SJSA1 (cell line): ENCODE measurements around the gene STK32B. TPM values are rescaled to one million over a fixed set of nuclear protein-coding genes. Genes with fewer than 3 reads are reported as not detected.
"Not testable (repeated sequence)": the region's sequence is repeated elsewhere in the genome, so short reads cannot be mapped to it uniquely, and the experiment has no call there.

Experiments used
- DNase-seq, 2 experiments: peaks; one replicate each; pipeline ENCODE4 v3.0.0-alpha.2; 2015 to 2020; ENCODE audit warnings: low spot score in 2 of 2, low read depth in 1 of 2
- H3K27ac ChIP-seq: fragments of 250-450 bp; sonication (Bioruptor Pico); 2 replicates; pipeline ENCODE4 v1.5.1; 2020; ENCODE audit warnings: mild to moderate bottlenecking, moderate library complexity
- H3K27me3 ChIP-seq: fragments of 250-450 bp; sonication (Bioruptor Pico); replicated peaks from 2 replicates; pipeline ENCODE4 v1.5.1; 2020; ENCODE audit warnings: mild to moderate bottlenecking, moderate library complexity
- H3K36me3 ChIP-seq: fragments of 250-450 bp; sonication (Bioruptor Pico); 2 replicates; pipeline ENCODE4 v1.5.1; 2020; ENCODE audit warnings: mild to moderate bottlenecking
- H3K4me1 ChIP-seq: fragments of 250-450 bp; sonication (Bioruptor Pico); replicated peaks from 2 replicates; pipeline ENCODE4 v1.6.1; 2021; ENCODE audit warnings: mild to moderate bottlenecking
- H3K4me3 ChIP-seq: fragments of 250-450 bp; sonication (Bioruptor Pico); 2 replicates; pipeline ENCODE4 v1.5.1; 2020; ENCODE audit warnings: mild to moderate bottlenecking
- H3K9me3 ChIP-seq: fragments of 250-450 bp; sonication (Bioruptor Pico); replicated peaks from 2 replicates; pipeline ENCODE4 v1.5.1; 2020; ENCODE audit warnings: mild to moderate bottlenecking
- total RNA-seq: library from RNA; depleted of rRNA; stranded (reverse); fragments of >200 nt; shearing (Covaris generic); gene quantifications from 2 replicates; pipeline ENCODE4 v1.2.3, GENCODE V29; 2014

Gene STK32B
- total RNA-seq, 1 experiment from 2014 or later: 0.50 TPM

GRCh38 chr4:5435201-5435600 is 383.9 kb downstream of the STK32B start:
- Histone ChIP-seq H3K4me3 (no peak overlapping the region), H3K27ac (no peak overlapping the region), H3K4me1 (no peaks in the 10 kb centered on the region), H3K27me3 (no peaks in the 10 kb centered on the region), H3K9me3 (no peaks in the 10 kb centered on the region), H3K36me3 (no peaks in the 10 kb centered on the region)
- DNase-seq: no peak

- Histone ChIP-seq H3K9me3 (no peaks in the 10 kb centered on the region), H3K27ac (no peak overlapping the region), H3K27me3 (no peaks in the 10 kb centered on the region), H3K4me3 (no peak overlapping the region), H3K36me3 (no peaks in the 10 kb centered on the region), H3K4me1 (no peaks in the 10 kb centered on the region)
- no peak for DNase-seq
These were observed 384.5 kb downstream of the STK32B start for GRCh38 chr4:5435823-5436222.

- not testable (repeated sequence) for H3K9me3 ChIP-seq, H3K4me1 ChIP-seq, H3K27ac ChIP-seq, H3K27me3 ChIP-seq, H3K4me3 ChIP-seq, H3K36me3 ChIP-seq
- DNase-seq: peak in 1 of 2 experiments; percentile 4
These were observed 392.9 kb downstream of the STK32B start for GRCh38 chr4:5443976-5444802.

GRCh38 chr4:5444918-5445517 is 393.7 kb downstream of the STK32B start:
- H3K4me3 ChIP-seq: no peak overlapping the region
- H3K27me3 ChIP-seq: no peaks in the 10 kb centered on the region
- no peaks in the 10 kb centered on the region for H3K4me1 ChIP-seq
- no peaks in the 10 kb centered on the region for H3K36me3 ChIP-seq
- peak in 1 of 2 experiments; percentile 2 for DNase-seq
- H3K9me3 ChIP-seq: no peaks in the 10 kb centered on the region
- H3K27ac ChIP-seq: no peak overlapping the region

- H3K36me3 ChIP-seq: no peaks in the 10 kb centered on the region
- no peak overlapping the region for H3K4me3 ChIP-seq
- H3K4me1 ChIP-seq: no peaks in the 10 kb centered on the region
- no peaks in the 10 kb centered on the region for H3K27me3 ChIP-seq
- H3K27ac ChIP-seq: no peak overlapping the region
- peak in 1 of 2 experiments; percentile 4 for DNase-seq
- no peaks in the 10 kb centered on the region for H3K9me3 ChIP-seq
These were observed 395.4 kb downstream of the STK32B start for GRCh38 chr4:5446595-5447226.

GRCh38 chr4:5447755-5448154 is 396.5 kb downstream of the STK32B start:
- Histone ChIP-seq H3K27ac (no peak overlapping the region), H3K9me3 (no peaks in the 10 kb centered on the region), H3K4me1 (no peaks in the 10 kb centered on the region), H3K4me3 (no peak overlapping the region), H3K36me3 (no peaks in the 10 kb centered on the region), H3K27me3 (no peaks in the 10 kb centered on the region)
- peak in 1 of 2 experiments; percentile 1 for DNase-seq

GRCh38 chr4:5448221-5448620 is 396.9 kb downstream of the STK32B start:
- H3K27ac ChIP-seq: no peak overlapping the region
- no peaks in the 10 kb centered on the region for H3K9me3 ChIP-seq
- no peaks in the 10 kb centered on the region for H3K27me3 ChIP-seq
- no peaks in the 10 kb centered on the region for H3K4me1 ChIP-seq
- no peak overlapping the region for H3K4me3 ChIP-seq
- no peaks in the 10 kb centered on the region for H3K36me3 ChIP-seq
- no peak for DNase-seq

GRCh38 chr4:5451243-5451642 is 400.0 kb downstream of the STK32B start:
- Histone ChIP-seq H3K4me3 (no peak overlapping the region), H3K9me3 (no peaks in the 10 kb centered on the region), H3K27ac (no peak overlapping the region), H3K4me1 (no peaks in the 10 kb centered on the region), H3K36me3 (no peaks in the 10 kb centered on the region), H3K27me3 (no peaks in the 10 kb centered on the region)
- DNase-seq: no peak

GRCh38 chr4:5452156-5452555 is 400.9 kb downstream of the STK32B start:
- DNase-seq: no peak
- Histone ChIP-seq H3K4me1 (no peaks in the 10 kb centered on the region), H3K27ac (no peak overlapping the region), H3K36me3 (no peaks in the 10 kb centered on the region), H3K4me3 (no peak overlapping the region), H3K27me3 (no peaks in the 10 kb centered on the region), H3K9me3 (no peaks in the 10 kb centered on the region)

- Histone ChIP-seq H3K9me3 (no peaks in the 10 kb centered on the region), H3K27ac (no peak overlapping the region), H3K4me1 (no peaks in the 10 kb centered on the region), H3K36me3 (no peaks in the 10 kb centered on the region), H3K27me3 (no peaks in the 10 kb centered on the region), H3K4me3 (no peak overlapping the region)
- DNase-seq: no peak
These were observed 403.8 kb downstream of the STK32B start for GRCh38 chr4:5455003-5455585.

- DNase-seq: no peak
- no peak overlapping the region for H3K4me3 ChIP-seq
- H3K27me3 ChIP-seq: no peaks in the 10 kb centered on the region
- H3K4me1 ChIP-seq: no peaks in the 10 kb centered on the region
- H3K27ac ChIP-seq: no peak overlapping the region
- no peaks in the 10 kb centered on the region for H3K36me3 ChIP-seq
- no peaks in the 10 kb centered on the region for H3K9me3 ChIP-seq
These were observed 405.1 kb downstream of the STK32B start for GRCh38 chr4:5456296-5456845.

GRCh38 chr4:5458676-5459075 is 407.4 kb downstream of the STK32B start:
- DNase-seq: no peak
- no peaks in the 10 kb centered on the region for H3K4me1 ChIP-seq
- H3K9me3 ChIP-seq: no peaks in the 10 kb centered on the region
- H3K36me3 ChIP-seq: no peaks in the 10 kb centered on the region
- H3K4me3 ChIP-seq: no peak overlapping the region
- H3K27me3 ChIP-seq: no peaks in the 10 kb centered on the region
- no peak overlapping the region for H3K27ac ChIP-seq

GRCh38 chr4:5459236-5459635 is 408.0 kb downstream of the STK32B start:
- no peaks in the 10 kb centered on the region for H3K4me1 ChIP-seq
- DNase-seq: no peak
- no peak overlapping the region for H3K27ac ChIP-seq
- no peaks in the 10 kb centered on the region for H3K9me3 ChIP-seq
- no peak overlapping the region for H3K4me3 ChIP-seq
- H3K27me3 ChIP-seq: no peaks in the 10 kb centered on the region
- H3K36me3 ChIP-seq: no peaks in the 10 kb centered on the region
